Measurements from ENCODE around the gene CBFB. TPM values are rescaled to one million over a fixed set of nuclear protein-coding genes. Genes with fewer than 3 reads are reported as not detected.
A peak's percentile ranks its signal among the peaks of the same experiment; 100 is the strongest.

Gene CBFB
- total RNA-seq, 1 donor from 2014 or later, result 61.3 TPM

GRCh38 chr16:67129422-67129821 is 100.5 kb downstream of the CBFB start:
- TF ChIP-seq CTCF (IDR thresholded peaks at IDR 0.05), result no peak
- H3K9me3 Mint-ChIP-seq (ENCODE audit: low read depth), result no peaks in the 10 kb centered on the region
- peaks cover 19% of the 10 kb centered on the region for H3K36me3 Mint-ChIP-seq (ENCODE audit: low read depth)
- DNase-seq (ENCODE audit: low spot score), result no peak
- no peaks in the 10 kb centered on the region for H3K27me3 Mint-ChIP-seq (ENCODE audit: low read depth)
- no peaks in the 10 kb centered on the region for H3K4me1 Mint-ChIP-seq (ENCODE audit: low read depth)
- H3K27ac Mint-ChIP-seq (ENCODE audit: unreplicated experiment), result no peak overlapping the region
- no peak overlapping the region for H3K4me3 Mint-ChIP-seq (ENCODE audit: unreplicated experiment)

- no peak for TF ChIP-seq CTCF (IDR thresholded peaks at IDR 0.05)
- no peaks in the 10 kb centered on the region for H3K9me3 Mint-ChIP-seq (ENCODE audit: low read depth)
- peak overlapping the region; percentile 9 for H3K27ac Mint-ChIP-seq (ENCODE audit: unreplicated experiment)
- no peak overlapping the region for H3K4me3 Mint-ChIP-seq (ENCODE audit: unreplicated experiment)
- H3K27me3 Mint-ChIP-seq (ENCODE audit: low read depth), result no peaks in the 10 kb centered on the region
- H3K36me3 Mint-ChIP-seq (ENCODE audit: low read depth), result peaks cover 28% of the 10 kb centered on the region
- DNase-seq (ENCODE audit: low spot score), result no peak
- peaks cover 4% of the 10 kb centered on the region for H3K4me1 Mint-ChIP-seq (ENCODE audit: low read depth)
Measured at GRCh38 chr16:67137605-67138004, 108.7 kb downstream of the CBFB start.

GRCh38 chr16:67141391-67141790 is 112.4 kb downstream of the CBFB start:
- TF ChIP-seq CTCF (IDR thresholded peaks at IDR 0.05), result no peak
- Mint-ChIP-seq H3K4me1 (ENCODE audit: low read depth) (peaks cover 4% of the 10 kb centered on the region), H3K36me3 (ENCODE audit: low read depth) (peaks cover 28% of the 10 kb centered on the region)

GRCh38 chr16:67142342-67142741 is 113.4 kb downstream of the CBFB start:
- DNase-seq (ENCODE audit: low spot score), result no peak
- Mint-ChIP-seq H3K9me3 (ENCODE audit: low read depth) (no peaks in the 10 kb centered on the region), H3K27ac (ENCODE audit: unreplicated experiment) (no peak overlapping the region), H3K4me3 (ENCODE audit: unreplicated experiment) (no peak overlapping the region), H3K27me3 (ENCODE audit: low read depth) (no peaks in the 10 kb centered on the region), H3K36me3 (ENCODE audit: low read depth) (peaks cover 27% of the 10 kb centered on the region), H3K4me1 (ENCODE audit: low read depth) (peaks cover 4% of the 10 kb centered on the region)
- no peak for TF ChIP-seq CTCF (IDR thresholded peaks at IDR 0.05)

More at GRCh38 chr16:67141391-67141790, 112.4 kb downstream of the CBFB start:
- H3K9me3 Mint-ChIP-seq (ENCODE audit: low read depth), result no peaks in the 10 kb centered on the region
- no peak for DNase-seq (ENCODE audit: low spot score)
- H3K4me3 Mint-ChIP-seq (ENCODE audit: unreplicated experiment), result no peak overlapping the region
- H3K27me3 Mint-ChIP-seq (ENCODE audit: low read depth), result no peaks in the 10 kb centered on the region
- no peak overlapping the region for H3K27ac Mint-ChIP-seq (ENCODE audit: unreplicated experiment)

- Mint-ChIP-seq H3K4me3 (ENCODE audit: unreplicated experiment) (no peak overlapping the region), H3K27me3 (ENCODE audit: low read depth) (no peaks in the 10 kb centered on the region)
Measured at GRCh38 chr16:67144943-67145342, 116.0 kb downstream of the CBFB start.

More at GRCh38 chr16:67144943-67145342, 116.0 kb downstream of the CBFB start:
- Mint-ChIP-seq H3K9me3 (ENCODE audit: low read depth) (no peaks in the 10 kb centered on the region), H3K4me1 (ENCODE audit: low read depth) (peaks cover 13% of the 10 kb centered on the region), H3K27ac (ENCODE audit: unreplicated experiment) (no peak overlapping the region), H3K36me3 (ENCODE audit: low read depth) (peaks cover 31% of the 10 kb centered on the region)
- no peak for TF ChIP-seq CTCF (IDR thresholded peaks at IDR 0.05)
- DNase-seq (ENCODE audit: low spot score), result peak; percentile 24
